Chondrocyte (in vitro differentiated cells): ENCODE measurements around the gene CCDC18. TPM values are rescaled to one million over a fixed set of nuclear protein-coding genes. Genes with fewer than 3 reads are reported as not detected.
"Not testable (repeated sequence)": the region's sequence is repeated elsewhere in the genome, so short reads cannot be mapped to it uniquely, and the experiment has no call there.

ENCODE experiments used
- DNase-seq: peaks from one replicate; pipeline ENCODE4 v3.0.0; 2021; ENCODE audit warnings: mixed read lengths, low spot score
- H3K27ac Mint-ChIP-seq: one replicate; pipeline ENCODE4 v1.8.0; 2021; ENCODE audit warnings: mild to moderate bottlenecking, moderate library complexity, mixed read lengths; ENCODE audit not compliant: unreplicated experiment
- H3K27me3 Mint-ChIP-seq: 2 replicates; pipeline ENCODE4 v1.8.0; 2021; ENCODE audit warnings: low read depth, mixed read lengths
- H3K36me3 Mint-ChIP-seq: 2 replicates; pipeline ENCODE4 v1.8.0; 2021; ENCODE audit warnings: low read depth, mixed read lengths
- H3K4me1 Mint-ChIP-seq: 2 replicates; pipeline ENCODE4 v1.8.0; 2021; ENCODE audit warnings: low read depth, mild to moderate bottlenecking, mixed read lengths
- H3K4me3 Mint-ChIP-seq: one replicate; pipeline ENCODE4 v1.8.0; 2021; ENCODE audit warnings: mild to moderate bottlenecking, moderate library complexity, mixed read lengths; ENCODE audit not compliant: unreplicated experiment
- H3K9me3 Mint-ChIP-seq: 2 replicates; pipeline ENCODE4 v1.8.0; 2021; ENCODE audit warnings: low read depth, mixed read lengths
- total RNA-seq: library from RNA; stranded (reverse); gene quantifications from 3 replicates; pipeline ENCODE4 v1.2.1, GENCODE V29; 2021
- TF ChIP-seq, protein P1 (sequence below): fragments of 200-600 bp; sonication (generic); IDR thresholded peaks from 2 replicates; pipeline ENCODE4 v1.5.0; 2021; ENCODE audit warnings: antibody characterized with exemption, mild to moderate bottlenecking, moderate library complexity

Gene CCDC18
- total RNA-seq, 1 donor from 2014 or later, result 3.6 TPM

- H3K4me3 Mint-ChIP-seq, result no peak overlapping the region
- H3K27ac Mint-ChIP-seq, result peak overlapping the region; percentile 80
- H3K9me3 Mint-ChIP-seq, result peaks cover 14% of the 10 kb centered on the region
- peaks cover 9% of the 10 kb centered on the region for H3K36me3 Mint-ChIP-seq
- no peaks in the 10 kb centered on the region for H3K27me3 Mint-ChIP-seq
- H3K4me1 Mint-ChIP-seq, result peaks cover 47% of the 10 kb centered on the region
- TF ChIP-seq, protein P1, sequence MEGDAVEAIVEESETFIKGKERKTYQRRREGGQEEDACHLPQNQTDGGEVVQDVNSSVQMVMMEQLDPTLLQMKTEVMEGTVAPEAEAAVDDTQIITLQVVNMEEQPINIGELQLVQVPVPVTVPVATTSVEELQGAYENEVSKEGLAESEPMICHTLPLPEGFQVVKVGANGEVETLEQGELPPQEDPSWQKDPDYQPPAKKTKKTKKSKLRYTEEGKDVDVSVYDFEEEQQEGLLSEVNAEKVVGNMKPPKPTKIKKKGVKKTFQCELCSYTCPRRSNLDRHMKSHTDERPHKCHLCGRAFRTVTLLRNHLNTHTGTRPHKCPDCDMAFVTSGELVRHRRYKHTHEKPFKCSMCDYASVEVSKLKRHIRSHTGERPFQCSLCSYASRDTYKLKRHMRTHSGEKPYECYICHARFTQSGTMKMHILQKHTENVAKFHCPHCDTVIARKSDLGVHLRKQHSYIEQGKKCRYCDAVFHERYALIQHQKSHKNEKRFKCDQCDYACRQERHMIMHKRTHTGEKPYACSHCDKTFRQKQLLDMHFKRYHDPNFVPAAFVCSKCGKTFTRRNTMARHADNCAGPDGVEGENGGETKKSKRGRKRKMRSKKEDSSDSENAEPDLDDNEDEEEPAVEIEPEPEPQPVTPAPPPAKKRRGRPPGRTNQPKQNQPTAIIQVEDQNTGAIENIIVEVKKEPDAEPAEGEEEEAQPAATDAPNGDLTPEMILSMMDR, result no peak
- no peak for DNase-seq
Measured at GRCh38 chr1:93172778-93173177, 7.7 kb upstream of the CCDC18 start.

DNA sequence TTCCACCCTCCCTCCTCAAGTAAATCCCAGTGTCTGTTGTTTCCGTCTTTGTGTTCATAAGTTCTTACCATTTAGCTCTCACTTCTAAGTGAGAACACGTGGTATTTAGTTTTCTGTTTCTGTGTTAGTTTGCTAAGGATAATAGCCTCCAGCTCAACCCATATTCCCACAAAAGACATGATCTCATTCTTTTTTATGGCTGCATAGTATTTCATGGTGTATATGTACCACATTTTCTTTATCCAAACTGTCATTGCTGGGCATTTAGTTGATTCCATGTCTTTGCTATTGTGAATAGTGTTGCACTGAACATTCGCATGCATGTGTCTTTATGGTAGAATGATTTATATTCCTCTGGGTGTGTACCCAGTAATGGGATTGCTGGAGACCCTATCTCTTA, 5.9 kb upstream of the CCDC18 start:
- H3K4me3 Mint-ChIP-seq, DNase-seq, H3K9me3 Mint-ChIP-seq, H3K27me3 Mint-ChIP-seq, H3K36me3 Mint-ChIP-seq, H3K27ac Mint-ChIP-seq: not testable (repeated sequence)
- H3K4me1 Mint-ChIP-seq, result peaks cover 52% of the 10 kb centered on the region

DNA sequence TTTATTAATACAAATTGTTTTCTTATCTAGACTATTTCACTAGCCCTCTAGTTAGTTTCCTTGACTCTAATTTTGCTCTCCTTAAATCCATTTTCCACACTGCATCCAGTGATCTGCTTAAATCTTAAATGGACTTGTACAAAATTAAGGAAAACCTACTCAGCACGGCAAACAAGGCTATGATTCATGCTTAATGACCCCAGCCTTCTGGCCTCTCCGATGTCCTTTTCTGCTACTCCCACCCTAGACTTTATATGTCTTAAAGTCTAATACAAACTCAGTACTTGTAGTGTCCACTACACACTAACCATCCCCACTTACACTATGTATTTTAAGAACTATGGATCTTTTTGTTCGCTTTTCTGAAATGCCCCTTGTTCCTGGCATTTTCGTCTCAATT, 2.5 kb upstream of the CCDC18 start:
- Mint-ChIP-seq H3K9me3 (peaks cover 3% of the 10 kb centered on the region), H3K4me3 (peak overlapping the region; percentile 97), H3K4me1 (peaks cover 35% of the 10 kb centered on the region), H3K36me3 (peaks cover 6% of the 10 kb centered on the region), H3K27me3 (no peaks in the 10 kb centered on the region), H3K27ac (peak overlapping the region; percentile 69)
- TF ChIP-seq, protein P1, result no peak
- DNase-seq, result no peak

DNA sequence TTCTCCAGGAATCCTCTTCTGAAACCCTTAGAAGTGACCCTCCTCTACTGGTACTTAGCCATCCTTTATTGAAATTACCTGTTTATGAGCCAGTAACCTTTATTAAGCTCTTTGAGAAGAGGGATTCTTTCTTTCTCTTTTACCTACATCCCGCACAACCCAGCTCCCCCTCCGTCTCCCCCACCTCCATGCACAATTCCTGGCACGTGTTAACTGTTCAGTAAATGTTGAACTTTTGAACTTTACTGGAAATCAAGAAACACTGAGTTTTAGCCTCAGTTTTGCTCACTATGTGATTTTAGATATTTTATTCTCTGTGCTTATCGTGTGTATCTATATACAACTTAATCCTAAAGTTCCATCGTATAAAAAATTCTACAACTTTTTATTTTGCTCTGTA, 2.1 kb upstream of the CCDC18 start:
- H3K27me3 Mint-ChIP-seq, result no peaks in the 10 kb centered on the region
- H3K36me3 Mint-ChIP-seq, result peaks cover 6% of the 10 kb centered on the region
- H3K9me3 Mint-ChIP-seq, result peaks cover 3% of the 10 kb centered on the region
- peaks cover 30% of the 10 kb centered on the region for H3K4me1 Mint-ChIP-seq
- peak overlapping the region; percentile 97 for H3K4me3 Mint-ChIP-seq
- no peak for DNase-seq
- peak overlapping the region; percentile 69 for H3K27ac Mint-ChIP-seq
- TF ChIP-seq, protein P1, result no peak

DNA sequence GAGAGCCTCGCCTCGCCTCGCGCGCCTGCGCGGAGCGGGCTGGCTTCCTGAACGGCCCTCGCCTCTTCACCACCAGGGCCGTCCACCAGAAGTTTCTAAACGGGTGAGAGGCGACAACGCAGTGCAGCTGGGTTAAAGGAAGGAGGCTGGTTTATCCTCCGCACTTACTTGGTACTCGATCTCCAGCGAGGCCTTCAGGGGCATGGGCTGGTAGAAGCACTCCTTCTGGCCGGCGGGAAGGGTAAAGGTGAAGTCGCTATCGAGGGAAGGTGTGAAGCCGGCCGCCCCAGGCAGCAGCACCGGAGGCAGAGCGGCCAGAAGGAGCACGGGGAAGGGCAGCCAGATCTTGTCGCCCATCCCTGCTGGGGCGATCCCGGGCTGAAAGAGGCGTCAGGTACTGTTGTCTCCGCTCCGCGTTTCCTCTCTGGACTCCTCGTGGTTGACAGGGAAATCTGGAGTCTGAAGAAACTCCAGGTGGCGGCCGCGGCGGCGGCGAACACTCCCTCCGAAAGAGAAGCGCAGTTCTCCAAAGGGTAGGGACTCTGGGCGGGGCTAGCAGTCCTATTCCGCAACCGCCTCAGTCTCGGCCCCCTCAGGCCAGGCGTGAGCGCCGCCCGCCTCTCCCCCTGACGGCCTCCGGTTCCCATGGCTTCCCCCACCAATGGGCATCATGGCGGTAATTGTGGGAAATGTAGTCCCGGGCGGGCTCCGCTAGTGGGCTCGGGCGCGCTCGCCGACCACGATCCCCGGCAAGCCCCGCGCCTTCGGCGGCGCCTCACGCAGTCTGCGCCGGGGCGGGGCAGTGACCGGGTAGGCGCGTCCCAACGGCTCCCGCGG, 420 bp upstream of the CCDC18 start, which contains the start of gene TMED5:
TSS of gene TMED5 (minus strand) at position 528 of the 837 bp plus-strand sequence. CDS start at position 357, 171 bp downstream.
- H3K4me1 Mint-ChIP-seq, result peaks cover 28% of the 10 kb centered on the region
- TF ChIP-seq, protein P1, result peak; percentile 56
- H3K27ac Mint-ChIP-seq, result peak within 1 kb of the TSS; percentile 100
- H3K27me3 Mint-ChIP-seq, result no peaks in the 10 kb centered on the region
- peak within 1 kb of the TSS; percentile 97 for H3K4me3 Mint-ChIP-seq
- peak; percentile 99 for DNase-seq
- no peaks in the 10 kb centered on the region for H3K9me3 Mint-ChIP-seq
- peaks cover 2% of the 10 kb centered on the region for H3K36me3 Mint-ChIP-seq
